IPS-15b (cell line): ENCODE data around the gene FMO1.

Experiments used
- H3K27me3 ChIP-seq: one replicate; pipeline ENCODE4 v1.6.1; 2013; ENCODE audit warnings: low read length; ENCODE audit not compliant: control insufficient read depth, insufficient read depth
- H3K36me3 ChIP-seq: one replicate; pipeline ENCODE4 v1.6.1; 2013; ENCODE audit warnings: low read length; ENCODE audit not compliant: control insufficient read depth, insufficient read depth
- H3K4me1 ChIP-seq: one replicate; pipeline ENCODE4 v1.6.1; 2013; ENCODE audit warnings: mild to moderate bottlenecking, low read length; ENCODE audit not compliant: control insufficient read depth, insufficient read depth
- H3K4me3 ChIP-seq: one replicate; pipeline ENCODE4 v1.5.1; 2013; ENCODE audit warnings: low read depth, low read length
- H3K9ac ChIP-seq: one replicate; pipeline ENCODE4 v1.6.1; 2013; ENCODE audit warnings: low read depth, mild to moderate bottlenecking, low read length
- H3K9me3 ChIP-seq: one replicate; pipeline ENCODE4 v1.6.1; 2013; ENCODE audit warnings: mild to moderate bottlenecking, low read length; ENCODE audit not compliant: control insufficient read depth, insufficient read depth

Gene FMO1, protein sequence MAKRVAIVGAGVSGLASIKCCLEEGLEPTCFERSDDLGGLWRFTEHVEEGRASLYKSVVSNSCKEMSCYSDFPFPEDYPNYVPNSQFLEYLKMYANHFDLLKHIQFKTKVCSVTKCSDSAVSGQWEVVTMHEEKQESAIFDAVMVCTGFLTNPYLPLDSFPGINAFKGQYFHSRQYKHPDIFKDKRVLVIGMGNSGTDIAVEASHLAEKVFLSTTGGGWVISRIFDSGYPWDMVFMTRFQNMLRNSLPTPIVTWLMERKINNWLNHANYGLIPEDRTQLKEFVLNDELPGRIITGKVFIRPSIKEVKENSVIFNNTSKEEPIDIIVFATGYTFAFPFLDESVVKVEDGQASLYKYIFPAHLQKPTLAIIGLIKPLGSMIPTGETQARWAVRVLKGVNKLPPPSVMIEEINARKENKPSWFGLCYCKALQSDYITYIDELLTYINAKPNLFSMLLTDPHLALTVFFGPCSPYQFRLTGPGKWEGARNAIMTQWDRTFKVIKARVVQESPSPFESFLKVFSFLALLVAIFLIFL

DNA sequence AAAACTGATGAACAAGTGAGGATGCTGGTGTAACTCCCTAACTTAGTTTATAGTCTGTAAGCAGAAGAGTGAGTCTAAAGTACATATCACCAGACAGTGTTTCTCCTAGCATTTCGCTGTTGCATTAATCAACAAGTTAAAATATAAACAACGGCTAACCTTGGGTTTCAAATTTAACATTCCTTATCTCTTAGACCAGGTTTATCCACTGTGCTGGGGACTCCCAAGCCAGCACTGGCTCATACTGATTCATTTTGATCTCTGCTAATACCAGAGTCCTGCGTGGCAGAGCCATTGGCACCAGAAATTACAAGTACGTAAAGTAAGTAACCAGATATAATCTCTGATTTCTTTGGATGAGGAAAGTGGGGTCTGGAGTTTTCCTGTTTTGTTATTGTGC lies at the start of gene FMO1:
Gene FMO1, plus strand, starts transcription at position 193 of the 400 bp plus-strand sequence. CDS start 9,594 bp downstream, outside the sequence.
- H3K4me3 ChIP-seq, result no peak within 1 kb of the TSS
- H3K9ac ChIP-seq, result no peak within 1 kb of the TSS
- no peaks in the 10 kb centered on the region for H3K36me3 ChIP-seq
- no peaks in the 10 kb centered on the region for H3K9me3 ChIP-seq
- peaks cover 16% of the 10 kb centered on the region for H3K27me3 ChIP-seq
- H3K4me1 ChIP-seq, result peaks cover 9% of the 10 kb centered on the region

DNA sequence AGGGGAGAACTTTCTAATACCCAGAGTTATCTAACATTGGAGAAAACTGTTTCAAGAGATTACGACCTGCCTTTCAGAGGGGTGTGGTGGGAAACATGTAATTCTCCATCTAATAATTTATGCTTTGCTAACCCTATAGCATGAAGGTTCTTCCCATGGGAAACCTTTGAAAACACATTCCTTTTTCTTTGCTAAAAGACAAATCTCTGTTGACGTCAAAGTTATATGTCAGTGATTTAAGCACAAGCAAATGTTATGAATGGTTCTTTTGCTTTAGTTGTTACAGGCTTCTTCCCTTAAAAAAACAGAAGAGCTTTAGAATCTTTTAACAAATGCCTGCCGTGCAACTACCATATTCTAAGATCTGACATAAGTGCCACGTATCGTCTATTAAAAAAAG lies 44.0 kb upstream of the FMO1 start:
- H3K9me3 ChIP-seq, result no peaks in the 10 kb centered on the region
- no peaks in the 10 kb centered on the region for H3K36me3 ChIP-seq
- H3K4me3 ChIP-seq, result no peak overlapping the region
- no peak overlapping the region for H3K9ac ChIP-seq
- no peaks in the 10 kb centered on the region for H3K4me1 ChIP-seq
- no peaks in the 10 kb centered on the region for H3K27me3 ChIP-seq

DNA sequence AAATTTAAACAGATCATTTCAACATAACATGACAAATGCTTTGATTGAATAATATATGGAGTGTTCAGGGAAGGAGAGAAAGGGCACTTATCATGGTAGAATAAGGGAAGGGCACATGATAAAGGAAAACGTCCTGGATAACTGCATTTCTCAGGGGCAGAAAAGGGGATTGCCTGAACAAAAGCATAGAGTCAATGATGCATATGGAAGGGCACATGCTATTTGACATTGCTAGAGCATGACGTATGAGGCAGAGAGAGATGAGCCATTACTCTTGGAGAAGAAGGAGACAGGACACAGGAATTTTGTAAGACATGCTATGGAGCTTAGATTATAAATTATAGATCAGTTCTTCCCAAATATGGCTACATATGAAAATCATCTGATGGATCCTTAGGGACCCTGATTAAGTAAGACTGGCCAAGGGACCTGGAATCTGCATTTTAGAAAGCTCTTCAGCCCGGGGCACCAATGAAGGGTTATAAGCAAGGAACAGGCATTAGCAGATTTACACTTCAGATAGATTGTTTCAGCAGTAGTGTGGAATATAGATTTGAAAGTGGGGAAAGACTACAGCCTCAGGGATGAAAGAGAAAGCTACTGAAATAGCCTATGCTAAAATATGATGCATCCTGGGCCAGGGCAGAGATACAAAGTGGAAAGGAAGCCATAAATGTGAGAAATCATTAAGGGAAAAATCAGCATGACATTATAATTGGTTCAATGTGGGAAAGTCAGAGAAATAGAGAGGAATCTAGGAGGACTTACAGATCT lies 41.9 kb upstream of the FMO1 start:
- no peak overlapping the region for H3K9ac ChIP-seq
- peaks cover 9% of the 10 kb centered on the region for H3K4me1 ChIP-seq

DNA sequence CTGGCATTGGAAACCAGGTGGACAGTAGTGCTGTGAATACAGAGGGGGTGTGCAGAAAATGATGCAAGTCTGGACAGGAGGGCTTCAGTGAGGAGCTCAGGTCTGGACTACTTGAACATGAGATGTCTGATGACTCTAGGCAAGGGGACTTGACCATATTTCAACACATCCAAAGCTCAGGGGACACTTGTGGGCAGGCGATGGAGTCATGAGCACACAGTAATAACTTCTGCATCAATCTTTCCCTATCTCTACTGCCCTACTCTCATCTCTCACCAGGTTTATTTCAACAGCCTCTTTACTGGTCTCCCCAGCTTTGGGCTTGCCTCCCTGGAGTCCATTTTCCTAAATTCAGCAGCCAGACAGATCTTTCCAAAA lies 41.3 kb upstream of the FMO1 start:
- Histone ChIP-seq H3K9ac (no peak overlapping the region), H3K4me3 (no peak overlapping the region), H3K9me3 (no peaks in the 10 kb centered on the region), H3K4me1 (peaks cover 9% of the 10 kb centered on the region), H3K36me3 (no peaks in the 10 kb centered on the region), H3K27me3 (no peaks in the 10 kb centered on the region)

More for the DNA sequence above, 41.9 kb upstream of the FMO1 start:
- H3K27me3 ChIP-seq, result no peaks in the 10 kb centered on the region
- no peaks in the 10 kb centered on the region for H3K9me3 ChIP-seq
- no peaks in the 10 kb centered on the region for H3K36me3 ChIP-seq
- no peak overlapping the region for H3K4me3 ChIP-seq

DNA sequence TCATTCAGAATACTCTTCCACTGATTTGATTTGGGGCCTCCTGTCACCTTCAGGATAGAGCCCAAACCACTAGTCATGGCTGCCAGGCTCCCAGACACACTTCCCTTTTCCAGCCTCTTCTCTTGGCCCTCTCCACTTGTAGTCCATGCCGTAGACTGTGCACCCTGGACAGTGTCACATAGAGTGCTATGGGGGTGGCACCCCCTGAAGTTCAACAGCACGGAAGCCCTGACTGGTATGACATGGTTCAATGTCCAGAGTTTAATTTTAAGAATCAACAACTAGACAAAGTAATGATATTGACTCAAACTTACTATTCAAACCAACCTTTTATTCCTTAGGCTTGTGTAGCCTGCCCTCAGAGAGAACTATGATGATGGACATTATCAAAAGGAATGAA lies 40.9 kb upstream of the FMO1 start:
- no peaks in the 10 kb centered on the region for H3K9me3 ChIP-seq
- no peaks in the 10 kb centered on the region for H3K27me3 ChIP-seq
- H3K36me3 ChIP-seq, result no peaks in the 10 kb centered on the region
- no peak overlapping the region for H3K9ac ChIP-seq
- no peak overlapping the region for H3K4me3 ChIP-seq
- peaks cover 9% of the 10 kb centered on the region for H3K4me1 ChIP-seq

DNA sequence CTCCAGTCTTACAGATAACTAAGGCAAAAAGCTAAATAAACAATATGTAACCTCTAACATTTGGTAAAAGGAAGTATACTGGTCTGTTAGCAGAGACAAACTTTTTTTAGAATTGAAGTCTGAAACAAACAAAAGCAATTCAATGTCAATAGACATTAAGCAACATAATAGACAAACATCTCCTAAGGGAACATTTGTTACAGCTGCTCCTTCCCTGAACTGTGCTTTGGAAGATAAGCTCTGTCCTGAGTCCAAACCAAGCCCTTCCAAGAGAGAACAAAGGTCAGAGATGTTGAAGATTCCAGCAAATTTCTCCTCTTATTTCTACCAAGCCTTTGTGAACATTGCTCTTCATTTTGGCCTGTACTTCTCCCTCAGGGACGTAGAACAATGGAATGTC lies 37.9 kb upstream of the FMO1 start:
- Histone ChIP-seq H3K4me1 (peaks cover 21% of the 10 kb centered on the region), H3K9me3 (no peaks in the 10 kb centered on the region), H3K36me3 (no peaks in the 10 kb centered on the region), H3K9ac (no peak overlapping the region), H3K4me3 (no peak overlapping the region), H3K27me3 (peaks cover 4% of the 10 kb centered on the region)

DNA sequence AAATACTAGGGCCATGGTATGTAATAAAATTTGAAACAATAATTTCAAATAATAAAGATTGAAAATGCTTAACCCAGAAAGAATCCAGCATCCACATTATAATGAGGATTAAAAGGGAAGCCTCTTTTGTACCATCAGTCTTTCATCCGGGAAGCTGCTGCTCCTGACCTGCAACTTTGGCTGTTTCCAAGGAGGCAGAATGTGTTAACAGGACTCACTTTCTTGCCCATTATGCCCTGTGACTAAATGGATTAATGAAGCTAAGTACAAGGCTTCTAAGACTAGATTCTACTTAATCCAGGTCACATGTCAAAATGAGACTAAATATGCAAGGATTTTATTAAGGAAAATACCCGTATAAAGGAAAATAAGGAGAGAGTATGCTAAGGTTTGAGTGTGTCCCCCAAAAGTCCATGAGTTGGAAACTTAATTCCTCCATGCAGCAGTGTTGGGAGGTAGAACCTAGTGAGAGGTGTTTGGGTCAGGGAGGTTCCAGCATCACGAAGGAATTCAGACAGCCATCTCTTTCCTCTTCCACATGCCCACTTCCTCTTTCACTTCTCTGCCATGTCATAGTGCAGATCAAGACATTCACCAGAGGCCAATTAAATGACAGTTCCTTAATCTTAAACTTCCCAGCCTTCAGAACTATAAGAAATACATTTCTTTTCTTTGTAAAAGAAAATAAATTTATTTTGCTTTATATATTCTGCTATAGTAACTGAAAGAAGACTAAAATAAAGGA lies 35.5 kb upstream of the FMO1 start:
- Histone ChIP-seq H3K27me3 (peaks cover 4% of the 10 kb centered on the region), H3K4me1 (peaks cover 21% of the 10 kb centered on the region), H3K4me3 (no peak overlapping the region), H3K9ac (no peak overlapping the region), H3K9me3 (no peaks in the 10 kb centered on the region), H3K36me3 (no peaks in the 10 kb centered on the region)

DNA sequence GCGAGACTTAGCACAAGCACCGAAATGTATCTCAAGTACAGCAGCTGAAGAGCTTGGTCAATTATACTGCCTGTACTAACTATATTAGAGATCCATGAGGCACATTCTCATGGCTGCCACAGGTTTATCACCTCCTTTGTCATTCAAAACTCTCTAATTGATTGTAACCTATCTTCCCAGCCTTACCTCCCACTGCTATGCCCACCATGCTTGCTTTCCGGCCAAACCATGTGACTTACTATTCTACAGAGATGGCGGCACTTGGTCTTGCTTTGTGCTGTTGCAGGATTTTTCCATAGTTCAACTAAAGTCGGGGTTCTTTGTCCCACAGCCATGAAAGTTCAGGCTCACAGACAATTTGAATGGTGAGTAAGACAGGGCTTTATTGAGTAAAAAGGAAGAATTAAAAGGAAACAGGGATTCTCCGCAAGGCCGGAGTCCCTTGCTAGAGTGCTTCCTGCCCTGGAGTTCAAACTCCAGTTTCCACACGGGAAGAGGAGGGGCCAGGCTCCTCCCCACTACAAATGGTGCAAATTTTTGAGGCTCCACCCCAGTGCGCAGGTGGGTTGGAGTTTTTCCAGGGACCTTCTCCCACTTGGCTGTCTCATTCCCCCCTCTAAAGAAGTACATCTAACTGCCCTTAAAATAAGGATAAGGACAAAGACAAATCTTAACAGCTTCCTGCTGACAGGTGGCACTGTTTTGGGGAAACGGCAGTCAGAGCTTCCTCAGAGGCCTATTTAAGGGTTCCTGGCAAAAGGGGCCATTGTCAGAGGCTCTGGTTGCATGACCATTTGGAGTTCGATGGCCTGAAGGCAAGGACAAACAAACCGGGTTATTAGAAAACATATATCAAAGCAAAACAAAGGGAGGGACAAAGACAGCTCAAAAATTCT lies 34.5 kb upstream of the FMO1 start:
- Histone ChIP-seq H3K9ac (no peak overlapping the region), H3K36me3 (no peaks in the 10 kb centered on the region), H3K4me3 (no peak overlapping the region), H3K4me1 (peaks cover 24% of the 10 kb centered on the region), H3K9me3 (no peaks in the 10 kb centered on the region), H3K27me3 (peaks cover 4% of the 10 kb centered on the region)

DNA sequence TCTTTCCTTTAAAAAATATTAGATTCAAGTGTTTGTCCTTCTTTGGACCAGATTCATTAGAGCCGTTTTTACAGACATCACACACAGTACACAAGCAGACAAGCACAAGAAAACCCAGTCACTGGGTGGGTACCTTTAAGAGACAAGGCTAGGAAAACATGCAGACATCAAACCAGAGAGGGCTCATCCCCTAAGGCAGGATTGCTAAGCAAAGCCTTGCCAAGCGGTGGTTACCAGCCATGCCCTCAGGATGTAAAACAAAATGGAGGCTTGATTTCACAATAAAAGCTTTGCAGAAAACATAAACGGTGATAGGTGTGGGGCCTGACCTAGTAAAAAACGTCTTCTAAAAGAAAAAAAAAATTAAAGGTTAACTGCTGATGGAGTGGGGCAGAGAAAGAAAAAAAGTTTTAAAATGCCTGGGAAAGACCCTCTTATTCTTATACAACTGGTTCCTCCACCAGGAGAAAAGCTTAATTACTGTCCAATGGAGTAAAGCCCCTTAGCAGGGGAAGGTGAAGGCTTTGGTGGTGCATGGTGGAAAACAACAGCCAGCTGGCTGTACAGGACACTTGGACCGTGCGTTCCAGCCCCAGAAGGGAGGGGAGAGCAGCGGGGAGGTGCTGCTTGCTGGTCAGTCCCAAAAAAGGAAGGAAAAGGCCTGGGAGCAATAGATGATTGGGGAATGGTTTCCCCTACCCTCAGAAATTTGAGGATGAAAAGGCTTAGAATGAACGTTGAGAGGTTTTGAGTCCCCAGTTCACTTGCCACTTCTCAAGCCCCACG lies 30.4 kb upstream of the FMO1 start:
- no peaks in the 10 kb centered on the region for H3K36me3 ChIP-seq
- H3K9ac ChIP-seq, result no peak overlapping the region
- H3K27me3 ChIP-seq, result peaks cover 2% of the 10 kb centered on the region
- no peak overlapping the region for H3K4me3 ChIP-seq
- H3K4me1 ChIP-seq, result peaks cover 37% of the 10 kb centered on the region
- H3K9me3 ChIP-seq, result no peaks in the 10 kb centered on the region

DNA sequence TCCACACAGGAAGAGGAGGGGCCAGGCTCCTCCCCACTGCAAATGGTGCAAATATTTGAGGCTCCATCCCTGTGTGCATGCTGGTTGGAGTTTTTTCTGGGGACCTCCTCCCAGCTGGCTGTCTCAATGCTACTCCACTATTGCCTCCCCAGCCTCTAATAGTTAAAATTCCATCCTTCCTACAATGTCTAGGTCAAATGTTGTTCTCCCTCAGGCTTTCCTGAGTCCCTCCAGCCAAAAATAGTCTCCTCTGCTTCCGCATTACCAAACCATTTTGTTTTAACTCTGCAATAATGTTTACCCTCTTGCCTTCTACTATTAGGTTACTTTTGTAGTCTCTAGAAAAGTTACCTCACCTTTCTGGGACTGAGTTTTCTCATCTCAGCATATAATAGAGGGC lies 29.6 kb upstream of the FMO1 start:
- no peak overlapping the region for H3K9ac ChIP-seq
- H3K27me3 ChIP-seq, result no peaks in the 10 kb centered on the region

More for the DNA sequence above, 29.6 kb upstream of the FMO1 start:
- Histone ChIP-seq H3K4me3 (no peak overlapping the region), H3K4me1 (peaks cover 34% of the 10 kb centered on the region), H3K9me3 (no peaks in the 10 kb centered on the region), H3K36me3 (no peaks in the 10 kb centered on the region)
